ENCODE results near the gene SLC9B1. TPM values are rescaled to one million over a fixed set of nuclear protein-coding genes. Genes with fewer than 3 reads are reported as not detected.
A peak's percentile ranks its signal among the peaks of the same experiment; 100 is the strongest.
"Not testable (repeated sequence)": the region's sequence is repeated elsewhere in the genome, so short reads cannot be mapped to it uniquely, and the experiment has no call there.

Gene SLC9B1
- total RNA-seq, 1 experiment from 2014 or later = 0.22 TPM

- H3K9me3 ChIP-seq (replicated peaks); H3K4me3 ChIP-seq; H3K36me3 ChIP-seq: not testable (repeated sequence)
These were observed 57.7 kb downstream of the SLC9B1 start for GRCh38 chr4:102961813-102962212.

GRCh38 chr4:102959496-102959895 is 60.0 kb downstream of the SLC9B1 start:
- no peak for DNase-seq

More at GRCh38 chr4:102961813-102962212, 57.7 kb downstream of the SLC9B1 start:
- not testable (repeated sequence) for H3K4me1 ChIP-seq, H3K27ac ChIP-seq, DNase-seq, H3K27me3 ChIP-seq

DNA sequence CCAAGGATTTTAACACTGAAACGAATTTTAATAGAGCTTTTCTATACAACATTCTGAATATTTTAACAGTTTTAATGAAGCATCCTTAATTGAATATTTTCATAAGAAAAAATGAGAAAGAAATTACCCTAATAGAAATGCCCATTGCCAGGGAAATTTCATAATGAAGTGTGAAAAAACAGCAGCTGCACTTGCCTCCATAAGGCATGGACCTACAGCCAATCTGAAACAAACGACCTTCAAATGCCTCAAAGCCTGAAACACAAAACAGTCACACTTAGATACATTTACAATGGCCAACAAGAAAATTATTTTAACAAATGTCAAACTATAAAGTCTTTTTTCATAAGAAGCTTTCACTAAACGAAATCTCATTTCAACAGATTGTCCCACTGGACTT is 74.4 kb downstream of the SLC9B1 start:
- H3K27me3 ChIP-seq = no peaks in the 10 kb centered on the region
- H3K4me3 ChIP-seq = no peak overlapping the region
- DNase-seq = peak; percentile 33 to 72
- no peaks in the 10 kb centered on the region for H3K36me3 ChIP-seq
- H3K4me1 ChIP-seq = peaks cover 11% of the 10 kb centered on the region
- peak overlapping the region; percentile 79 for H3K27ac ChIP-seq
- H3K9me3 ChIP-seq (replicated peaks) = no peaks in the 10 kb centered on the region

More at GRCh38 chr4:102959496-102959895, 60.0 kb downstream of the SLC9B1 start:
- Histone ChIP-seq H3K4me3 (no peak overlapping the region), H3K27ac (no peak overlapping the region), H3K4me1 (no peaks in the 10 kb centered on the region), H3K27me3 (no peaks in the 10 kb centered on the region), H3K9me3 (replicated peaks) (no peaks in the 10 kb centered on the region), H3K36me3 (no peaks in the 10 kb centered on the region)

- H3K4me1 ChIP-seq; H3K9me3 ChIP-seq (replicated peaks); H3K36me3 ChIP-seq; DNase-seq; H3K4me3 ChIP-seq; H3K27me3 ChIP-seq; H3K27ac ChIP-seq: not testable (repeated sequence)
These were observed 81.4 kb downstream of the SLC9B1 start for GRCh38 chr4:102938063-102938462.

GRCh38 chr4:102935716-102936115 is 83.8 kb downstream of the SLC9B1 start:
- Histone ChIP-seq H3K27ac (no peak overlapping the region), H3K4me1 (no peaks in the 10 kb centered on the region), H3K4me3 (no peak overlapping the region), H3K27me3 (no peaks in the 10 kb centered on the region), H3K9me3 (replicated peaks) (no peaks in the 10 kb centered on the region), H3K36me3 (no peaks in the 10 kb centered on the region)
- no peak for DNase-seq

DNA sequence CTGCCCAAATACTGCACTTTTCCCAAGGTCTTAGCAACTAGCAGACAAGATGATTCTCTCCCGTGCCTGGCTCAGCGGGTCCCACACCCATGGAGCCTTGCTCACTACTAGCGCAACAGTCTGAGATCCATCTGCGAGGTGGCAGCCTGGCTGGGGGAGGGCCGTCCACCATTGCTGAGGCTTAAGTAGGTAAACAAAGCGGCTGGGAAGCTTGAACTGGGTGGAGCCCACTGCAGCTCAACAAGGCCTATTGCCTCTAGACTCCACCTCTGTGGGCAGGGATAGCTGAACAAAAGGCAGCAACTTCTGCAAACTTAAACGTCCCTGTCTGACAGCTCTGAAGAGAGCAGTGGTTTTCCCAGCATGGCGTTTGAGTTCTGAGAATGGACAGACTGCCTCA is 99.8 kb downstream of the SLC9B1 start:
- not testable (repeated sequence) for H3K27ac ChIP-seq; H3K4me1 ChIP-seq; H3K36me3 ChIP-seq; H3K9me3 ChIP-seq (replicated peaks); H3K27me3 ChIP-seq
- DNase-seq = peak; percentile 20 to 24
- peak overlapping the region; percentile 21; the same call in 1 of the 2 replicates for H3K4me3 ChIP-seq

DNA sequence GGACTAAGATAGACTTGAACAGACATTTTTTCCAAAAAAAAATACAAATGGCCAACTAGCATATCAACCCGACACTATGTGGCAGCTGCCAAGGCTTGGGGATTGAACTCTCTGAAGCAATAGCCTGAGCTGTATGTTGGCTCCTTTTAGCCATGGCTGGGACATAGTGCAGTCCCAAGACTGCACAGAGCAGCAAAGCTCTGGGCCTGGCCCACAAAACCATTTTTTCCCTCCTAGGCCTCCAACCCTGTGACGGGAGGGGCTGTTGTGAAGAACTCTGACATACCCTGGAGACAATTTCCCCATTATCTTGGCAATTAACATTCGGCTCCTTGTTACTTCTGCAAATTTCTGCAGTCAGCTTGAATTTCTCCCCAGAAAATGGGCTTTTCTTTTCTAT is 100.6 kb downstream of the SLC9B1 start:
- H3K9me3 ChIP-seq (replicated peaks) = no peaks in the 10 kb centered on the region
- H3K4me1 ChIP-seq = no peaks in the 10 kb centered on the region
- no peak overlapping the region for H3K27ac ChIP-seq
- DNase-seq = no peak
- H3K36me3 ChIP-seq = no peaks in the 10 kb centered on the region
- H3K4me3 ChIP-seq = no peak overlapping the region
- no peaks in the 10 kb centered on the region for H3K27me3 ChIP-seq

GRCh38 chr4:102901804-102902203 is 117.7 kb downstream of the SLC9B1 start:
- DNase-seq = no peak
- Histone ChIP-seq H3K4me3 (no peak overlapping the region), H3K27me3 (no peaks in the 10 kb centered on the region), H3K9me3 (replicated peaks) (no peaks in the 10 kb centered on the region), H3K4me1 (no peaks in the 10 kb centered on the region), H3K36me3 (no peaks in the 10 kb centered on the region), H3K27ac (no peak overlapping the region)

DNA sequence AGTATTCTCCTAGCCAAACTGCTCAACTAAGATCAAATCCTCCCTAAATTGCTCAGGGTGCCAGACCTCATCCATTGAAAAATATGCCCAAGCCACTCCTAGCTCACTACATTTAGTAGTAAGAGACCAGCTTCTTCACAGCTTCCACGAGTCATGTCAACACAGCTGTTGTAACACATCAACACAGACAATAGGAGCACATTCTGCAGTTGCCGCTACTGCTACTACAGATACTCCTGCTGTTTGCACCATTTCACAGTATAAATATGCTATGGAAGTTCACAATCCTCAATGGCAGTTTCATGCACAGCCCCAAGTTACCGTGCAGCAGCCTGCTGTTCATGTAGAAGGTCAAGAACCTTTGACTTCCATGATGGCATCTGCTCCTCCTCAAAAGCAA is 121.9 kb downstream of the SLC9B1 start:
- H3K4me3 ChIP-seq = peak overlapping the region; percentile 16
- H3K27ac ChIP-seq = peak overlapping the region; percentile 38

DNA sequence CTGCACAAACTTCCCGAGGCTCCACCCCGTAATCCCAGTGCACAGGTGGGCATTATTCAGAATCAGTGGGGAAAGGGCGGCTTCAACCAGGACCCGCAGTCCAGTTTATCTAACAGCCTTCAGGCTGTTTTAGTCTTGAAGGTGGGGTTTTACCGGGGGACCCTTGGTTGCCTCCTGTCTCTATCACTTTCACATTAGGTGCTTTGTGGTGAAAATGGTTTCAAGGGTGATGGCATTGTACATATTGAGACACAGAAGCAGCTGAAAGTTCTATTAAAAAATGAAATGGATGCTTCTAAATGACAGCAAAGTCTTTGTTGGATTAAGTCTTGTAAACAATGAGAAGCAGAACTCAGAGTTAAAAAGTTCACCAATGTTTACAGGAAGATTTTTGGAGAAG is 123.0 kb downstream of the SLC9B1 start:
- DNase-seq = peak in 1 of 2 experiments; percentile 9
- H3K27ac ChIP-seq; H3K27me3 ChIP-seq; H3K4me1 ChIP-seq; H3K4me3 ChIP-seq; H3K9me3 ChIP-seq (replicated peaks); H3K36me3 ChIP-seq: not testable (repeated sequence)

More for the DNA sequence above, 121.9 kb downstream of the SLC9B1 start:
- H3K27me3 ChIP-seq; H3K4me1 ChIP-seq; H3K9me3 ChIP-seq (replicated peaks); H3K36me3 ChIP-seq: not testable (repeated sequence)
- peak; percentile 61 to 70 for DNase-seq

DNA sequence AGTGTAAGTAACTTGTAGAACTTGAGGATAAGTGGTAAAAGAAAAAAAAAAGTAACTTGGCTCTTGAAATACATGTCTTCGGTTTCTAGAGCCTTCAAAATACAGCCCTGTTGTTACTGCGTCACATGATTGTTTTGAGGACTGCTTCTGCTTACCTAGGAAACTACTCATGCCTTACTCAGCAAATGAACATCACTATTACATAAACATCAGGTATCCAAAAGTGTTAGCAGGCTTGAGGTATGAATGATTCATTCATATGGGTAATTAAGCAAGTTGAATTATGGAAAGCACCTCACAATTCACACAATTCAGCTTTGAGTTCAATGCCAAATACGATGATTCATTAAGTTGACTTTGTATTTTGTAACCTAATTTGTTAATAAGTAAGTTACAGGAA is 129.6 kb downstream of the SLC9B1 start:
- not testable (repeated sequence) for H3K27me3 ChIP-seq; H3K4me1 ChIP-seq; DNase-seq; H3K9me3 ChIP-seq (replicated peaks); H3K27ac ChIP-seq; H3K4me3 ChIP-seq; H3K36me3 ChIP-seq

- H3K27me3 ChIP-seq; DNase-seq; H3K9me3 ChIP-seq (replicated peaks); H3K4me1 ChIP-seq; H3K27ac ChIP-seq; H3K4me3 ChIP-seq: not testable (repeated sequence)
- H3K36me3 ChIP-seq = peaks cover 12% of the 10 kb centered on the region; the same call in 1 of the 2 replicates
These were observed 130.9 kb downstream of the SLC9B1 start for GRCh38 chr4:102888570-102888969.

DNA sequence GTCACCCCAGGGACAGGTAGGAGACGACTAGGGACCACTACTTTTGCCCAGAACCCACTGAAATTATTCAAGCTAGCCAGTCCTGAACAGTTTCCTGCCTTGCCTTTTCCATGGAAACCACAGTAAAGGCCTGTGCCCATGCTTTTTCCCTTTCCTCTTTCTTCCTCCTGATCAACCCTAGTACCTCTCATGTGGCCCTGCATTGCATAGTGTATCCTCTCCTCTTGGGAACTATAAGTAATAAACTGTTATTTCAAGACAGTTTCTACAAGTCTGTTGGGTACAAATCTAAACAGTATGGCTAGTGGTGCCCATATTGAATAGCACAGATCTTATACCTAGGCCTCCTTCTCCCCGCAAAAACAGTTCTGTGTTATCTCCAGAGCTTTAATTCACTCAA is 136.2 kb downstream of the SLC9B1 start:
- Histone ChIP-seq H3K27me3 (no peaks in the 10 kb centered on the region), H3K4me1 (no peaks in the 10 kb centered on the region), H3K9me3 (replicated peaks) (no peaks in the 10 kb centered on the region; the same call in 1 of the 2 replicates), H3K4me3 (no peak overlapping the region), H3K36me3 (peaks cover 19% of the 10 kb centered on the region), H3K27ac (no peak overlapping the region)
- no peak for DNase-seq

- Histone ChIP-seq H3K4me3 (no peak overlapping the region), H3K9me3 (replicated peaks) (peaks cover 9% of the 10 kb centered on the region; the same call in 1 of the 2 replicates), H3K4me1 (no peaks in the 10 kb centered on the region), H3K27ac (no peak overlapping the region), H3K36me3 (peaks cover 28% of the 10 kb centered on the region), H3K27me3 (no peaks in the 10 kb centered on the region)
- DNase-seq = no peak
These were observed 138.2 kb downstream of the SLC9B1 start for GRCh38 chr4:102881343-102881742.

DNA sequence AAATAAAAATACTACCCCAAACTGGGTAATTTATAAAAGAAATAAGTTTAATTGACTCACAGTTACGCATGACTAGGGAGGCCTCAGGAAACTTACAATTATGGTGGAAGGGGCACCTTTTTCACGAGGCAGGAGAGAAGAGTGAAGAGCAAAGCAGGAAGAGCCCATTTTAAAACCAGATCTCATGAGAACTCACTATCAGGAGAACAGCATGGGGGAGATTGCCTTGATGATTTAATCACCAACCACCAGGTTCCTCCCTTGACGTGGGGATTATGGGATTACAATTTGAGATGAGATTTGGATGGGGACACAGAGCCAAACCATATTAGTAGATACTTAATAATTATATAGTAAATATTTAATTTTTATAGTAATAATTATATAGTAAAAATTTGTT is 140.6 kb downstream of the SLC9B1 start:
- peaks cover 33% of the 10 kb centered on the region for H3K36me3 ChIP-seq
- H3K27me3 ChIP-seq = no peaks in the 10 kb centered on the region
- no peak overlapping the region for H3K27ac ChIP-seq
- 0 out of 2 replicates have a peak, but pooled peaks cover 9% of the 10 kb centered on the region for H3K9me3 ChIP-seq (replicated peaks)
- no peaks in the 10 kb centered on the region for H3K4me1 ChIP-seq
- DNase-seq = no peak
- no peak overlapping the region for H3K4me3 ChIP-seq

DNA sequence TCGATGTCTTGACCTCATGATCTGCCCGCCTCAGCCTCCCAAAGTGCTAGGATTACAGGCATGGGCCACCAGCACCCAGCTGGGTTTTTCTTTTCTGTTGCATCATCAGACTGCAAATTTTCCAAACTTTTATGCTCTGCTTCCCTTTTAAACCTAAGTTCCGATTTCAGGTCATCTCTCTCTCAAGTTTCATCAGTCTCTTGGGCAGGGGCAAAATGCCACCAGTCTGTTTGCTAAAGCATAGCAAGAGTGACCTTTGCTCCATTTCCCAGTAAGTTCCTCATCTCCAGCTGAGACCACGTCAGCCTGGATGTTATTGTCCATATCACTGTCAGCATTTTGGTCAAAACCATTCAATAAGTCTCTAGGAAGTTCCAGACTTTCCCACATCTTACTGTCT is 141.2 kb downstream of the SLC9B1 start:
- not testable (repeated sequence) for H3K27ac ChIP-seq

More for the DNA sequence above, 141.2 kb downstream of the SLC9B1 start:
- H3K4me1 ChIP-seq; H3K27me3 ChIP-seq; DNase-seq; H3K4me3 ChIP-seq; H3K9me3 ChIP-seq (replicated peaks): not testable (repeated sequence)
- H3K36me3 ChIP-seq = peaks cover 33% of the 10 kb centered on the region

Measured in SJCRH30 (cell line).